GM21717 (cell line): ENCODE measurements around the gene ERBB4.
"Not testable (repeated sequence)": the region's sequence is repeated elsewhere in the genome, so short reads cannot be mapped to it uniquely, and the experiment has no call there.

Experiments
- ATAC-seq: cut with Tn5 transposase; IDR thresholded peaks from one replicate; pipeline ENCODE4 v1.9.1; 2021; ENCODE audit warnings: mild to moderate bottlenecking, moderate library complexity; ENCODE audit not compliant: unreplicated experiment

The ERBB4 gene

DNA sequence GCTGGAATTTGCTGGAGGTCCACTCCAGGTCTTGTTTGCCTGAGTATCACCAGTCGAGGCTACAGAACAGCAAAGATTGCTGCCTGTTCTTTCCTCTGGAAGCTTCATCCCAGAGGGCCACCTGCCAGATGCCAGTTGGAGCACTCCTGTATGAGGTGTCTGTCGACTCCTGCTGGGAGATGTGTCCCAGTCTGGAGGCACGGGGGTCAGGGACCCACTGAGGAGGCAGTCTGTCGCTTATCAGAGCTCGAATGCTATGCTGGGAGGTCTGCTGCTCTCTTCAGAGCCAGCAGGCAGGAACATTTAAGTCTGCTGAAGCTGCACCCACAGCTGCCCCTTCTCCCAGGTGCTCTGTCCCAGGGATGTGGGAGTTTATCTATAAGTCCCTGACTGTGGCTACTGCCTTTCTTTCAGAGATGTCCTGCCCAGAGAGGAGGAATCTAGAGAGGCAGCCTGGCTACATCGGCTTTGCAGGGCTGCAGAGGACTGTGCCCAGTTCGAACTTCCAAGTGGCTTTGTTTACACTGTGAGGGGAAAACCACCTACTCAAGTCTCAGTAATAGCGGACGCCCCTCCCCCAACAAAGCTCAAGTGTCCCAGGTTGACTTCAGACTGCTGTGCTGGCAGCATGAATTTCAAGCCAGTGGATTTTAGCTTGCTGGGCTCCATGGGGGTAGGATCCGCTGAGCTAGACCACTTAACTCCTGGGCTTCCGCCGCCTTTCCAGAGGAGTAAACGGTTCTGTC lies 301.1 kb downstream of the ERBB4 start:
- no peak for ATAC-seq

DNA sequence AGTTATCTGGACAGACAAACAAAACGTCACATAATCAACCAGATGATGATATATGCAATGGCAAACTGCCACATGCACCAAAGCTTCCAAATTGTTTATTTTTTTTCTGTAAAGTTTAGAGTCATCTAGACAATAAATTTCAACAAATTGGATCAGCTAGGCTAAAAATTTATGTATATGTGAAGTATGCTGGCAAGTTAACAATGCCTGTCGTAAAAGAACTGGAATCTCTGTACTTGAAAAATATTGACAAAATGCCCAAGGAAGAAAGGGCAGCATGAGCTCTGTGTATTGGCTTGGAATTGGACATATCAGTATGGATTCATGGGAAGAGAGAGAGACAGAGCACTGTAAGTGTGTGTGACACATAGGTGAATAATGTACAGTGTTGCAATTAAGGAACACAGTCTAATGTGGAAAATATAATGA lies 309.8 kb downstream of the ERBB4 start:
- ATAC-seq, result no peak

DNA sequence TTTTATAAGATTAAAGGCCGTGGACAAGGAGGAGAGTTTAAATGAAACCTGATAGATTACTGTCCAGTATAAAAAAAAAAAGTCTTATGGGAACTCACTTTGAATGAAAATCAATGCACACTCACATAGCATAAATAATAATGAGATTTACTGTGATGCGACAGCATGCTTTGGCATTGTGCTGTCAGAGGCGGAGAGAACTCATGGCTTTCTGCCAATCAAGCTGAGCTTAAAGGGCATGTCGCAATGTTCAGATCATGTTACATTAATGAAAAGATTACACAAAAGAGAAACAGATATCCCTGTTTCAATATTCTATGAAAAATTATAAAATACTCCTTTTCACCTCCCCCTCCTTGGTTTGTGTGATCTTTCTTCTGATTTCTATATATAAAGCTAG lies 310.8 kb downstream of the ERBB4 start:
- ATAC-seq, result no peak

DNA sequence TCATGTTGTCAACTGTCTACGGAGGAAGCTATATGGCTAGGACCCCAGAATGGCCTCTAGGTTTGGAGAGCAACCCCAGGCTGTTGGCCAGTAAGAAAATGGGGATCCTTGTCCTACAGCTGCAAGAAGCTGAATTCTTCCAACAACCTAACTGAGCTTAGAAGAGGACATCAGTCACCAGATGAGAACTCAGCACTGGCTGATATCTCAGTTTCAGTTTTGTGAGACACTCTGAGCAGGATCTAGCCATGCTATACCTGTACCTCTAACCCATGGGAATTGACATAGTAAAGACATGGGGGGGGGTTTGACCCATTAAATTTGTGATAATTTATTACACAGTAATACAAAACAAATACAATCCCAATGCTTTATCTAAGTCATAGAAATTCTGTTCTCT lies 312.5 kb downstream of the ERBB4 start:
- no peak for ATAC-seq

DNA sequence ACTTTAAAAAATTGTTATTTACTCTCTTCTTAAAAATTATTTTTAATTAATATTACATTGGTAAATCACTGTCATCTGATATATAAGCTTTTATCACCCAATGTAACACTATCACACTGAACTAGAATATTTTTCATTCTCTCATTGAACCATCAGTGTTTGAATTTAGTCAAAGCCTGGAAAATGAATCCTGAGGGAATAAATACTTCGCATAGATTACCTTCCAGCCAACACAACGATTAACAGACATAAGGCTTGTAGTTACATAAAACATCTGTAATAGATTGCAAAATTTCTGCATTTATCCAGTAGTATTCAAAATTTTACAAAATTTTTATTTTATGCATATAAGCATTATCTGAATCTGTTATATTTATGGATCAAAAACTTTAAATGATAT lies 314.9 kb downstream of the ERBB4 start:
- no peak for ATAC-seq

DNA sequence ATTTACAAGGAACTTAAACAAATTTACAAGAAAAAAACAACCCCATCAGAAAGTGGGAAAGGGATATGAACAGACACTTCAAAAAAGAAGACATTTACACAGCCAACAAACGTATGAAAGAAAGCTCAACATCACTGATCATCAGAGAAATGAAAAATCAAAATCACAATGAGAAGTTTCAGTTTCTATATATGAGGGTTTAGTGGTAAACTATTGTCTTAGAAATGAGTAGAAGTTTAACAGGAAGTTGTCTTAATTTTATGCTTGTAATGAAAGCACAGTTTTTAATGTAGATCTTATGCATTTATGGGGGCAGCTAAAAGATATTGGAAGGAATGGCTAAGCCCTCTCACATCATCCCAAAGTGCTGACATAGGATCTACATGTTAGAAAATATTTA lies 325.4 kb downstream of the ERBB4 start:
- ATAC-seq, result no peak

DNA sequence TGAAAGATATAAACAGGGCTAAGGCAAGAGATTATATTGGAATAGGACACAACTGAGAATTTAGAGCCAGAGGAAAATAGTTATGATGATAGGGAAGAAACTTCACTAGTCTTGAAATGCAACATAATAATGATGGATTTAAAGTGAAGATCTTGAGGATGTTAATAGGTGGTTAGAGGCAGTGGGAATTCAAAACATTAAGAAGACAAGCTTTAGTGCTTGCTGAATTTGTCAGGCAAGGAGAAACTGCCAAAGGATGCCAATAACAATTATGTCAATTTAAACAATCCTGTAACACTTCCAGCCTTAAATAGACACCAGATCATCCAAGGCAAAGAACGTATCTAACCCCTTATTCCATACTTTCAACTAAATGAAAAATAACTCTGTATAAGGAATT lies 330.1 kb downstream of the ERBB4 start:
- ATAC-seq, result no peak

DNA sequence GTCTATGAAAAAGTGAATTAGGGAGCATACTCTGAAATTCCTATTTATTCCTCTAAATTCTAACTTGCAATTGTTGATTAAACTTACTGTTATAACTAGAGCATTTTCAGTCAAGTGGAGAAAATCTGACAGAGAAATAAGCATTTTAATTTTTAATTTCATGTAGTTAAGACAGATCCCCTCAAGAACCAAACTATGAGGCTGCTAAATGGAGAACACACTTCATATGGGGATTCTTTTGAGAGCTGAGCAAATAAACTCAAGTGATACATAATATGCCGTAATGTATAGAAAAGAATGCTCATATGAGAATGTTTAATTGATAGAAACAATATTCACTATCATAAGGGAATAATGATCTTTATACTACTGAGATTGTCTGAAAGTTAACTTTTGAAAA lies 340.8 kb downstream of the ERBB4 start:
- no peak for ATAC-seq

DNA sequence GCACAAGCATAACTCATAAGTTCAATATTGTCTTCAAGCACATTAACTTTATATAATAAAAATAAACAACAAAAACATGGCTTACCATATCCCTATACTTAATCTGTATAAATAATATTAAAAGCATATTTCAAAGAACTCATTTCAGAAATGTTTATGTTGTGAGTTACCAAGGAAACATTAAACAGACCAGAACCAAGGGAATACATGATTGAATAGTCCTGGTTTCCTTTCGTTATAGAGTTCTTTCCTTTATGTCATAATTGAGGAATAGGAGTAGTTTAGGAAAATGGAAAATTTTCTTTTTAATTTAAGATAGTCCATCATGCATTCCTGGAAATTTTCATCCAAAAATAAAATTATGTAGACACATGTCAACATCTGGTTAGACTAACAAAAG lies 343.0 kb downstream of the ERBB4 start:
- no peak for ATAC-seq

DNA sequence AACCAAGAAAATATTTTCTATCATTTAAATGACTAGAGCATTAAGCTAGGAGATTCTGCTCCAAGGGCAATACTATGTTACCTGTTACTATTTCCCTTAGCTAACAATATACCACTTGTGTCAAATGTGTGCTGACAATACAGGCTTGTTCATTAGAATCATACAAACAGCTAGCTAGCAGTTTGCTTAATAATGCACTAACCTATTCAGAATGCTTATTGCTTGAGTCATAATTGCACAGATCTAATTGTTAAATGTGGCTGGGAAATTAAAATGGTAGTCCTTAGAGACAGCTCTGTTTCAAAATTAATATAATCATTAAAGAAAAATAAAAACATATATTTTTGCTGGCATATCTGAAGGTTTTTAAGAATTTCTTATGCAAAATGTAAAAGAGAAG lies 344.2 kb downstream of the ERBB4 start:
- ATAC-seq, result no peak

DNA sequence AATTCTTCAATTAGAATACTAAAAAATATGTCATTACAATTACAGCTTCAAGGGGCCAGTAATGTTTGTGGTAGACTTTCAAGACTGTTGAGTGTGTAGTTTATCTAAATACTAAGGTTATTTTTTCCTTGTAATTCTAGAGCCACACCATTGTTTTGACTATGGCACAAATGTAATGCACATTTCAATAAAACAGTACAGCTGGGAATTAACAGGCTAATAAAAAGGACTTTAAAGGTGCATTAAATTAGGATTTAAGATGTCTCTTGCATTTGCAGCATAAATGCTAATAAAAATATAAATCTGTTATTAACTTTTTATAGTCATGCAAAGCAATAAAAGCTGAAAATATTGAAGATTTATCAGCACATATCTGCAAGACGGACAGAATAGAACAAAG lies 344.8 kb downstream of the ERBB4 start:
- ATAC-seq, result no peak

DNA sequence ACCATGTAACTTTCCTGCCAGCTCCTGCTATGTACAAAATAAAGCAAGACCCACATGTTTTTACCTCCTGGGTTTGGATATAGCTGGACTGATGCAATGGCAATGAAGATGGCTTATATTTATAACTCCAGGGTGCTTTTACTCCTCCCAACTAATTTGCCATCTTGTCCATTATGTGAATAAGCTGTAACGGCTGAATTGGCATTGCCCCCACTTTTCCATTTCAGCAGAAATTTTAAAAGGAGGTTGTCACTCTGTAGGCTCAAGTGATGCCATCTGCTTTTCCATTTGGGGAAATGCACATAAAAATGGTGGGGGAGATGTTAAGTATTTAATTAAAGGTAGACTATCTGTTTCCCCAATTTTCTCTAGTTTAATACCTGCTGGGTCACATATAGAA lies 345.5 kb downstream of the ERBB4 start:
- ATAC-seq, result no peak

DNA sequence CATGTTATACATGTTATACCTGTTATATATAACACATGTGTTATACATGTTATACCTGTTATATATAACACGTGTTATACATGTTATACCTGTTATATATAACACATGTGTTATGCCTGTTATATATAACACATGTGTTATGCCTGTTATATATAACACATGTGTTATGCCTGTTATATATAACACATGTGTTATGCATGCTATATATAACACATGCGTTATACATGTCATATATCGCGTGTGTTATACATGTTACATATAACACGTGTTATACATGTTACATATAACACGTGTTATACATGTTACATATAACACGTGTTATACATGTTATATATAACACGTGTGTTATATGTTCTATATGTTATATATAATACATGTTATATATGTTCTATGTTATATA lies 347.2 kb downstream of the ERBB4 start:
- not testable (repeated sequence) for ATAC-seq

DNA sequence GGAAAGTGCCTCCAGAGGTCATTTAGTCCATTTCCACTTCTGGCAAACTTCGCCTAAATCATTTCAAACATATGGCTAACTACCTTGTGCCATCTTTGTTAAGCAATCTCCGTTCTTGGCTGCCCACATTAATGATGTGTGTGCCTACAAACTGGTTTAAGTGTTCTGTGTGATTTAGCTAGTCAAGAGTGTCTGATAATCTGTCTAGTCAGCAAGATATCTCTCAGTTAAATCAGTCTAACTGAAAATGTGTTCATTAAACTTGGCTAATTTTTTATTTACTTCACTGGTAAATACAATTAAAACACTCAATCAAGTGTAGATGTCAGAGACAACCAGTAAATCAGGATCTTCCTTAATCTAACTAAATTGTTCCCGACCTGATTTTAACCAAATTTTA lies 352.4 kb downstream of the ERBB4 start:
- ATAC-seq, result no peak

DNA sequence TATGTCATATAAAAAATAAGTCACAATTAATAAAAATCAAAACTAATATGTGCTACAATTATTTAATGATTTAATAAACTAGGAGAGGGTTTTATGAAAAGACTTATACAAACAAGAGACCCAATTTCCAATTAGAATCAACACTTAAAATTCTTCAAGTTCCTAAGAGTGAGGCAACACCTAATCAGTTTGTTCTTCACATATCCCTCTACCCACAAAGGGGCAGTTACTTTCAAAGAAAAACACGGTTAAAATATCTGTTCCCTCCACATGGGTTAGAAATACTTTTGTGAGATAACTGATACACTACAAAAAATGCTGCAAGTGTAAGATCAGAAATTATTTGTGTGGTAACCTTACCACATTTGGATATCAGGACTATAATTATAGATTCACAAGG lies 357.0 kb downstream of the ERBB4 start:
- no peak for ATAC-seq

DNA sequence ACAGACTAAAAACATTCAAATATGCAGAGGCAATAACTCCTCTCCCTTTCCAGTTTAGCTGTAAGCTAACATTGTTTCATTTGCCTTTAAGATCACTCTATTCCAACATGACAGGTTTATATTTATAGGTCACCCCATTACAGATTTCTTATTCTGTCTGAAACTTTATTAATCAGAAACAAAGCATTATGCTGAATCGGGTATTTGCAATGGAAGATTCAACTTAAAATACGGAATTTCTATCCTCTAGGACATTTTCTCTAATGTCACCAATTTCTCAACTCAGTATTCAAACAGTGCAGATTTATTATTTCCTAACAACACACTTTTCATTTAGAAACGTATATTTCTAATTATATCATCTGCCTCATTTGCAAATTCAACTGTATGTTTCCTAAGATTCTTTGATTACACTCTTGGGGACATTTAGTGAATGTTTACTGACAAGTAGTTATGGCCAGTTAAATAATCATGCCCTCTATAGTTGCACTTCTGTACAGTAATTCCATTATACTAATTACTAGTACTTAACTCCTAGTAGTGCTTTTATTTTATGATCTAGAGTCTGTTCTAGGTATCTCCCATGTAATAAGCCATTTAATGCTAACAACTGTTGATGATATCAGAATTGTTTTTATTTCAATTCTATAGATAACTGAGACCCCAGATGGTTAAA lies 358.1 kb downstream of the ERBB4 start:
- ATAC-seq, result no peak

DNA sequence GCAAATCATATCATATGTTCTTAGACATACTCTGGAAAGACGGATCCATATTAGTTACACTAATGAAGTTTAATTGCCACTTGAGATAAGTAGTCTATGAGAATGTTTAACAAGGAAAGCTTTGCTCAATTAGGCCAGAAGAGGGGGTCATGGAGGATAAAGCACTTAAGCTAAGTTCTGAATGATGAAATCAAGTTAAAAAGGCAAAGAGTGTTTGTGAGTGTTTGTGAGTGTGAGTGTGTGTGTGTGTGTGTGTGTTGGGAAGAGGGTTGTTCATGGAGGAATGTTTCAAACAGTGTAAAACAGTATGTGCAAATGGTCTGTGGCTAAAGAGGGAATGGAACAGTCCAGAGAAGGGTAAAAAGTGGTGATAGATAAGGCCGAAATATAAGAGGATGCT lies 360.9 kb downstream of the ERBB4 start:
- no peak for ATAC-seq

DNA sequence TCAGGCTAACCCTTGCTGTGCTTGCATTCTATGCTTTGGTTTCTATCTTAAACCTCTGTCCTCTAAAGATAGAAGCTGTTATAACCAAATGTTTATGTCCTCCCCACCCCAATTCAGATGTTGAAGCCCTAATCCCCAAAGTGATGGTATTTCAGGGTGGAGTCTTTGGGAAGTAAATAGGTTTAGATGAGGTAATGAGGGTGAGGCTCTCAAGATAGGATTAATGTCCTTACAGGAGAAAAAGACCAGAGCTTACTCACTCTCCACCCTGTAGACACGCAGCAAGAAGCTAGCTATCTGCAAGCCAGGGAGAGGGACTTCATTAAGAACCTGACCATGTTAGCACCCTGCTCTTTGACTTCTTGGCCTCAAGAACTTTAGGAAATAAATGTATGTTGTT lies 362.5 kb downstream of the ERBB4 start:
- no peak for ATAC-seq

DNA sequence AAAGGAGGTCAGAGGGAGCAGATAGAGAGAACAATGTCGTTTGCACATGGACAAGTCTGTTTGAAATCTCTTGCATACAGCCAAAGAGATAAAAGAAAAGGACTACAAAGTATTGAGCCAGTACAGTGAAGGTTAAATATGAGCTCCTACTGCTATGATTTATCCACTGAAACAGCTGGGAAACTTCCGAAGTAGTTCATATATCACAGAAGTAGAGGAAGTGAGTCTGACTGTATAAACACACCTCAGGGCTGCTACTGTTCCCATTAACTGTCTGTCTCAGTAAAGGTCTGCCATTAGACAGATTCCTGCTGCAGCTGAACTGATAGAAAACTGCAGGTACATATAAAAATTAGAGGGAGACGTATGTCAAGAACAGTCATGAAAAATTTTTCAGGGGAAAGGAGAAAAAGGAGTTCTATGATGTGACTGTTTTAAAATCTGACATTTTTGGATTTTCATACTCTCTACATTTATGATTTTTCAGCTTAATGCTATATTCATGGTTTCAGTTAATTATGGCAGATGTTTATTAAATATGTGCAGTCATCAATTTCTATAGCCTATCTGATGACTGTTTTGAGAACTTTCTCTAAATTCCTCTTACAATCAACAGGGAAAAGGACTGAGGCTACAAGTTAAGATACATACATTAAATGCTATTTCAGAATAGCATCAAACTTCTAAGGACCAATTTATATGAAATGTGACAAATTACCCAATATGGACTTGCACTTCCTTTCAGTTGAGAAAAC lies 364.7 kb downstream of the ERBB4 start:
- no peak for ATAC-seq

DNA sequence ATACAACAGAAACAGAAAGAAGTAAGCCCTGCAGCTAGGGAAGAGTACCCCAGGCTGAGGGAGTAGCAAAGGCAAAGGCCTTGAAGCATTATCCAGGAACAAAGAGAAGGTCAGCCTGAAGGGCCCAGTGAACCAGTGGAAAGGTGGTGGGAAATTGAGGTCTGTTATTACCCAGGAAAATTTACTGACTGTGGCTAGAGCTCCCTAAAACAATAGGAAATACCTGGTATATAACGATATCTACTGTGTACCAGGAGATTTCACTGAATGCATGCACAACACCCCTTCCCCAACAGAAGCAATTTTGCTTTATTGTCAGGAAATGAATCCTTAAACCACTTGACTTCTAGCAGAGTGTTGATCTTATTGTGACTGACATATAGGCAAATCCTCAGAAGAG lies 365.3 kb downstream of the ERBB4 start:
- no peak for ATAC-seq

DNA sequence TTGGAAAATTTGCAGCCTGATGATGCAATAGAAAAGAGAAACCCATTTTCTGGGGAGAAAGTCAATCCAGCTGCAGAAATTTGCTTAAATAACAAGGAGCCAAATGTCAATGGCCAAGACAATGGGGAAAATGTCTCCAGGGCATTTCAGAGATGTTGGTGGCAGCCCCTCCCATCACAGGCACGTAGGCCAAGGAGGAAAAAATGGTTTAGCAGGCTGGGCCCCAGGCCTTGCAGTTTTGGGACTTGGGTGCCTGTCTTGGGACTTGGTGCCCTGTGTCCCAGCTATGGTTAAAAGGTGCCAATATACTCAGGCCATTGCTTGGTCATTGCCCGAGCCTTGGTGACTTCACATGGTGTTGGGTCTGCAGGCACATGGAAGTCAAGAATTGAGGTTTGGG lies 368.2 kb downstream of the ERBB4 start:
- no peak for ATAC-seq

DNA sequence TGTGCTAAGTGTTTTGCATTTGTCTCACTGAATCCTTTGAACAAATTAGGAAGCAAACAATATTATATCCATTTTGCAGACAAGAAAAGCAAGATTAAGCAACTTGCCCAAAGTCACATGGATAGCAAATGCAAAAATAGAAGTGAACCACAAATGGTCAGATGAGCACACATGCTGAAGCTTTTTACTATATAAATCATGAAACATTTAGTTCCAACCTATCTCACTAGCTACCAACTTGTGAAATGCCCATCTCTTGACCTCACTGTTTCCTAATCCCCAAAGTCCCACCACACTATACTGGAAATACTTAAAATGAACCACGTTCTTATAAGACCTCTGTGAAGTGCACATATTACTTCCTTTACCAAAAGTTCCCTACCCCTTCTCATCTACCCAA lies 380.5 kb downstream of the ERBB4 start:
- no peak for ATAC-seq
